Kidney (tissue), 14 donors: ENCODE data around the gene LHFPL3. TPM values are rescaled to one million over a fixed set of nuclear protein-coding genes. Genes with fewer than 3 reads are reported as not detected.

Source experiments
- DNase-seq, 5 donors: peaks; one replicate each; pipeline ENCODE4 v3.0.0-alpha.2; 2013 to 2020
- FAIRE-seq: peaks from 2 replicates; lab custom pipeline; 2012; peaks lifted over from hg19 to GRCh38; lab: Jason Lieb, UNC
- H3K27ac ChIP-seq, 2 donors: one replicate each; pipeline ENCODE4 v1.7.0; 2013; ENCODE audit warnings: low read depth in 2 of 2, low read length in 2 of 2, inconsistent platforms in 1 of 2
- H3K27me3 ChIP-seq: one replicate; pipeline ENCODE4 v1.7.1; 2013; ENCODE audit warnings: low read length, inconsistent platforms; ENCODE audit not compliant: control insufficient read depth, insufficient read depth
- H3K36me3 ChIP-seq, 3 donors: one replicate each; pipeline versions ENCODE4 v1.7.0 to v1.7.1; 2013; ENCODE audit warnings: low read length in 3 of 3, control low read depth in 1 of 3, inconsistent platforms in 1 of 3; ENCODE audit not compliant: insufficient read depth in 3 of 3, control insufficient read depth in 2 of 3
- H3K4me1 ChIP-seq, 3 donors: one replicate each; pipeline versions ENCODE4 v1.7.0 to v1.7.1; 2013; ENCODE audit warnings: low read length in 3 of 3, inconsistent platforms in 1 of 3, low read depth in 1 of 3; ENCODE audit not compliant: control insufficient read depth in 2 of 3, insufficient read depth in 2 of 3
- H3K4me3 ChIP-seq, 3 donors: one replicate each; pipeline versions ENCODE4 v1.7.0 to v1.8.1; 2013; ENCODE audit warnings: low read length in 3 of 3, control low read depth in 1 of 3, inconsistent platforms in 1 of 3
- H3K9ac ChIP-seq, 3 donors: one replicate each; pipeline versions ENCODE4 v1.7.0 to v1.7.1; 2013; ENCODE audit warnings: low read length in 3 of 3, control low read depth in 1 of 3, inconsistent platforms in 1 of 3
- H3K9me3 ChIP-seq, 3 donors: one replicate each; pipeline versions ENCODE4 v1.7.0 to v1.7.1; 2013; ENCODE audit warnings: low read length in 3 of 3, control low read depth in 1 of 3, inconsistent platforms in 1 of 3; ENCODE audit not compliant: control insufficient read depth in 2 of 3, insufficient read depth in 1 of 3
- CTCF ChIP-seq: IDR thresholded peaks from 3 replicates; pipeline ENCODE4 v1.5.1; 2012; ENCODE audit warnings: mild to moderate bottlenecking, moderate library complexity, borderline replicate concordance; ENCODE audit not compliant: insufficient read depth; ENCODE audit errors: extremely low read depth
- intact Hi-C: fragments of 100-400 bp; cut with DNase I; formaldehyde crosslinking; loops from one replicate; pipeline ENCODE4 v1.11.1; 2022
- polyA plus RNA-seq: library from polyadenylated mRNA; stranded (reverse); fragments of 350-450 nt; fragmentation: Illumina TruSeq; extraction: RNeasy Lipid Tissue Mini Kit (QIAGEN cat#74804); gene quantifications from one replicate; pipeline ENCODE4 v1.2.3, GENCODE V29; 2014; ENCODE audit warnings: low read depth, low replicate concordance; ENCODE audit not compliant: insufficient read depth
- total RNA-seq: library from RNA; stranded (reverse); fragmentation: NEBNext Ultra II Directional; extraction: Animal tissue kit (Norgen Biotek cat#: 25700); gene quantifications from one replicate; pipeline ENCODE4 v1.2.1, GENCODE V29; 2021
- donor health status: control.
- donor health status: control.
- donor health status: control.
- donor health status: control.
- donor health status: control.
- donor health status: DM: yes; HTN: yes; CAD: no.
- donor health status: Normal renal cell carcinoma (clear cell type).

LHFPL3 gene
- total and polyA plus RNA-seq, 2 donors from 2014 or later, result not detected

- FAIRE-seq, result no peak
- H3K27me3 ChIP-seq, result no peaks in the 10 kb centered on the region
- intact Hi-C loops, result no loop called here
- DNase-seq, result no peak
- no peak overlapping the region for H3K4me3 ChIP-seq
- H3K36me3 ChIP-seq, result no peaks in the 10 kb centered on the region
- no peak overlapping the region for H3K9ac ChIP-seq
- H3K9me3 ChIP-seq, result no peaks in the 10 kb centered on the region
- no peak for TF ChIP-seq CTCF
- no peak overlapping the region for H3K27ac ChIP-seq
- no peaks in the 10 kb centered on the region for H3K4me1 ChIP-seq
Measured at GRCh38 chr7:104524853-104525252, 196.4 kb downstream of the LHFPL3 start.

GRCh38 chr7:104528142-104528541, 199.7 kb downstream of the LHFPL3 start:
- H3K9me3 ChIP-seq, result no peaks in the 10 kb centered on the region
- no peaks in the 10 kb centered on the region for H3K36me3 ChIP-seq
- H3K4me1 ChIP-seq, result no peaks in the 10 kb centered on the region
- no peak for TF ChIP-seq CTCF
- no peak for DNase-seq
- FAIRE-seq, result no peak
- H3K27ac ChIP-seq, result no peak overlapping the region
- H3K27me3 ChIP-seq, result no peaks in the 10 kb centered on the region
- H3K4me3 ChIP-seq, result no peak overlapping the region
- no peak overlapping the region for H3K9ac ChIP-seq
- intact Hi-C loops, result no loop called here

- Histone ChIP-seq H3K4me3 (no peak overlapping the region), H3K9me3 (no peaks in the 10 kb centered on the region), H3K9ac (no peak overlapping the region), H3K36me3 (no peaks in the 10 kb centered on the region), H3K27ac (no peak overlapping the region), H3K4me1 (no peaks in the 10 kb centered on the region), H3K27me3 (no peaks in the 10 kb centered on the region)
- intact Hi-C loops, result no loop called here
- no peak for TF ChIP-seq CTCF
- FAIRE-seq, result no peak
- DNase-seq, result no peak
Measured at GRCh38 chr7:104529567-104529966, 201.2 kb downstream of the LHFPL3 start.

- FAIRE-seq, result no peak
Measured at GRCh38 chr7:104530251-104530650, 201.8 kb downstream of the LHFPL3 start.

More at GRCh38 chr7:104530251-104530650, 201.8 kb downstream of the LHFPL3 start:
- TF ChIP-seq CTCF, result no peak
- no peaks in the 10 kb centered on the region for H3K36me3 ChIP-seq
- no peak overlapping the region for H3K4me3 ChIP-seq
- no peaks in the 10 kb centered on the region for H3K4me1 ChIP-seq
- intact Hi-C loops, result no loop called here
- no peak overlapping the region for H3K9ac ChIP-seq
- H3K9me3 ChIP-seq, result no peaks in the 10 kb centered on the region
- H3K27ac ChIP-seq, result no peak overlapping the region
- H3K27me3 ChIP-seq, result no peaks in the 10 kb centered on the region
- no peak for DNase-seq
